H1 (cell line): ENCODE results near the gene LCT. TPM values are rescaled to one million over a fixed set of nuclear protein-coding genes. Genes with fewer than 3 reads are reported as not detected.

Source experiments
- CTCF ChIA-PET: fragments of 300-600 bp; sonication (Branson Sonifier 250); formaldehyde crosslinking; loops from one replicate; lab custom pipeline; 2021; ENCODE audit not compliant: partially characterized antibody; lab: Charles Lee
- POLR2A ChIA-PET: fragments of 300-600 bp; sonication (Branson Sonifier 250); formaldehyde crosslinking; loops from one replicate; lab custom pipeline; 2021; ENCODE audit warnings: inconsistent platforms; ENCODE audit not compliant: partially characterized antibody; lab: Charles Lee
- DNase-seq, 2 experiments: peaks; one replicate each; pipeline versions ENCODE4 v3.0.0 to v3.0.0-alpha.2; 2010 to 2022; ENCODE audit warnings: low spot score in 2 of 2, low read depth in 1 of 2, mixed read lengths in 1 of 2
- FAIRE-seq: peaks from 2 replicates; lab custom pipeline; 2011; peaks lifted over from hg19 to GRCh38; lab: Jason Lieb, UNC
- H2AFZ ChIP-seq: 2 replicates; pipeline ENCODE4 v1.8.1; 2012; ENCODE audit warnings: low read length, inconsistent platforms
- H2AK5ac ChIP-seq: 2 replicates; pipeline ENCODE4 v1.6.1; 2013; ENCODE audit warnings: low read depth, low read length
- H2BK120ac ChIP-seq: replicated peaks from 2 replicates; pipeline ENCODE3; 2013; ENCODE audit warnings: low read depth, low read length, inconsistent platforms
- H2BK12ac ChIP-seq: 2 replicates; pipeline ENCODE4 v1.6.1; 2013; ENCODE audit warnings: low read depth, low read length
- H2BK15ac ChIP-seq: 2 replicates; pipeline ENCODE4 v1.6.1; 2013; ENCODE audit warnings: low read length
- H2BK20ac ChIP-seq: 2 replicates; pipeline ENCODE4 v1.6.1; 2013; ENCODE audit warnings: low read length
- H2BK5ac ChIP-seq: 2 replicates; pipeline ENCODE4 v1.6.1; 2013; ENCODE audit warnings: low read depth, low read length
- H3K14ac ChIP-seq: 2 replicates; pipeline ENCODE4 v1.6.1; 2013; ENCODE audit warnings: inconsistent platforms; ENCODE audit not compliant: insufficient read length
- H3K18ac ChIP-seq: 2 replicates; pipeline ENCODE4 v1.6.1; 2013; ENCODE audit warnings: low read length; ENCODE audit errors: extremely low read depth
- H3K23ac ChIP-seq: 2 replicates; pipeline ENCODE4 v1.6.1; 2013; ENCODE audit warnings: inconsistent platforms; ENCODE audit not compliant: insufficient read length
- H3K23me2 ChIP-seq: 2 replicates; pipeline ENCODE4 v1.6.1; 2013; ENCODE audit warnings: low read depth, low read length
- H3K27ac ChIP-seq: 2 replicates; pipeline ENCODE4 v1.6.1; 2011; ENCODE audit warnings: low read depth, low read length, inconsistent platforms
- H3K27me3 ChIP-seq, 4 experiments: replicated peaks in 1 of 4; 1 replicate in 1 of 4; 2 replicates in 3 of 4; pipeline versions ENCODE4 v1.6.1 to v1.8.1; 2011 to 2013; ENCODE audit warnings: low read length in 3 of 4, mild to moderate bottlenecking in 3 of 4, inconsistent platforms in 2 of 4, mixed read lengths in 2 of 4, moderate library complexity in 1 of 4; ENCODE audit not compliant: control insufficient read depth in 3 of 4, insufficient read depth in 3 of 4; ENCODE audit errors: extremely low read depth in 1 of 4
- H3K36me3 ChIP-seq, 4 experiments: 2 replicates each; pipeline versions ENCODE4 v1.6.1 to v1.8.1; 2011 to 2013; ENCODE audit warnings: mild to moderate bottlenecking in 4 of 4, low read length in 3 of 4, moderate library complexity in 2 of 4, control low read depth in 1 of 4, inconsistent platforms in 1 of 4; ENCODE audit not compliant: insufficient read depth in 4 of 4, control insufficient read depth in 2 of 4
- H3K4ac ChIP-seq: replicated peaks from 2 replicates; pipeline ENCODE3; 2013; ENCODE audit warnings: low read length, low read depth, mixed read lengths, inconsistent platforms; ENCODE audit not compliant: insufficient read length
- H3K4me1 ChIP-seq, 4 experiments: replicated peaks in 1 of 4; 1 replicate in 1 of 4; 2 replicates in 3 of 4; pipeline versions ENCODE4 v1.6.1 to v1.8.1; 2011 to 2013; ENCODE audit warnings: low read length in 3 of 4, inconsistent platforms in 2 of 4, mixed read lengths in 1 of 4; ENCODE audit not compliant: insufficient read depth in 4 of 4, control insufficient read depth in 3 of 4
- H3K4me2 ChIP-seq, 2 experiments: 2 replicates each; pipeline versions ENCODE4 v1.6.1 to v1.8.1; 2011 to 2013; ENCODE audit warnings: low read depth in 2 of 2, low read length in 2 of 2, control low read depth in 1 of 2, inconsistent platforms in 1 of 2, mild to moderate bottlenecking in 1 of 2; ENCODE audit not compliant: insufficient read depth in 1 of 2
- H3K4me3 ChIP-seq, 4 experiments: fragments of 200-600, 300-600 bp in 1 of 4; sonication (generic), shearing (Covaris generic), sonication (Bioruptor Twin) in 1 of 4; 2 replicates each; pipeline versions ENCODE4 v1.5.1 to v1.8.1; 2011 to 2016; ENCODE audit warnings: low read length in 4 of 4, low read depth in 3 of 4, control low read depth in 2 of 4, inconsistent platforms in 2 of 4, mild to moderate bottlenecking in 2 of 4, mixed read lengths in 1 of 4, moderate library complexity in 1 of 4; ENCODE audit not compliant: insufficient read depth in 2 of 4; ENCODE audit errors: extremely low read depth in 1 of 4
- H3K56ac ChIP-seq: replicated peaks from 2 replicates; pipeline ENCODE3; 2013; ENCODE audit warnings: low read depth, mild to moderate bottlenecking, mixed read lengths, low read length, inconsistent platforms; ENCODE audit not compliant: insufficient read length
- H3K79me1 ChIP-seq: 2 replicates; pipeline ENCODE4 v1.6.1; 2013; ENCODE audit warnings: low read depth, low read length, control low read depth
- H3K79me2 ChIP-seq, 2 experiments: 2 replicates each; pipeline versions ENCODE4 v1.6.1 to v1.8.1; 2012 to 2013; ENCODE audit warnings: low read length in 2 of 2, mild to moderate bottlenecking in 2 of 2, inconsistent platforms in 1 of 2; ENCODE audit not compliant: insufficient read depth in 2 of 2, control insufficient read depth in 1 of 2
- H3K9ac ChIP-seq, 4 experiments: replicated peaks in 1 of 4; 1 replicate in 1 of 4; 2 replicates in 3 of 4; pipeline versions ENCODE4 v1.6.1 to v1.8.1; 2011 to 2013; ENCODE audit warnings: low read depth in 3 of 4, low read length in 3 of 4, control low read depth in 2 of 4, mild to moderate bottlenecking in 2 of 4, moderate library complexity in 2 of 4, inconsistent platforms in 1 of 4; ENCODE audit errors: extremely low read depth in 1 of 4
- H3K9me3 ChIP-seq, 2 experiments: 2 replicates each; pipeline versions ENCODE4 v1.6.1 to v1.8.1; 2012 to 2013; ENCODE audit warnings: mild to moderate bottlenecking in 2 of 2, moderate library complexity in 2 of 2, control low read depth in 1 of 2, inconsistent platforms in 1 of 2, low read depth in 1 of 2, low read length in 1 of 2, mixed read lengths in 1 of 2; ENCODE audit not compliant: insufficient read depth in 2 of 2
- H4K20me1 ChIP-seq, 2 experiments: replicated peaks in 1 of 2; 2 replicates each; pipeline versions ENCODE3 to v1.8.1; 2011 to 2013; ENCODE audit warnings: inconsistent platforms in 2 of 2, low read length in 2 of 2, mild to moderate bottlenecking in 1 of 2; ENCODE audit not compliant: insufficient read depth in 2 of 2, control insufficient read depth in 1 of 2
- H4K5ac ChIP-seq: 2 replicates; pipeline ENCODE4 v1.6.1; 2013; ENCODE audit warnings: low read length, low read depth, mixed read lengths, inconsistent platforms; ENCODE audit not compliant: insufficient read length
- H4K8ac ChIP-seq: 2 replicates; pipeline ENCODE4 v1.8.0; 2013; ENCODE audit warnings: mild to moderate bottlenecking, moderate library complexity, low read length, inconsistent platforms; ENCODE audit not compliant: insufficient read depth; ENCODE audit errors: extremely low read depth
- H4K91ac ChIP-seq: replicated peaks from 2 replicates; pipeline ENCODE3; 2013; ENCODE audit warnings: low read length, mixed read lengths, inconsistent platforms; ENCODE audit not compliant: insufficient read length
- EGR1 ChIP-seq: IDR thresholded peaks from 2 replicates; pipeline ENCODE4 v1.6.1; 2011; ENCODE audit warnings: low read depth, low read length, borderline replicate concordance
- EZH2 ChIP-seq: fragments of 200-600 bp; sonication (generic); IDR thresholded peaks from 2 replicates; pipeline ENCODE4 v1.7.1; 2012; ENCODE audit warnings: low read depth, mild to moderate bottlenecking, moderate library complexity, low read length, inconsistent platforms; ENCODE audit not compliant: severe bottlenecking
- JUND ChIP-seq: IDR thresholded peaks from 2 replicates; pipeline ENCODE4 v1.6.1; 2011; ENCODE audit warnings: mild to moderate bottlenecking, improper control_type of control experiment, low read length
- KDM1A ChIP-seq: fragments of 200-600, 300-600 bp; sonication (generic); IDR thresholded peaks from 2 replicates; pipeline ENCODE4 v1.7.1; 2016; ENCODE audit warnings: mild to moderate bottlenecking, low read length, borderline replicate concordance
- KDM5A ChIP-seq: fragments of 200-600 bp; IDR thresholded peaks from 2 replicates; pipeline ENCODE4 v1.7.1; 2012; ENCODE audit warnings: mild to moderate bottlenecking, low read length, inconsistent platforms, mixed read lengths
- MAFK ChIP-seq: IDR thresholded peaks from 2 replicates; pipeline ENCODE4 v1.6.1; 2012; ENCODE audit warnings: low read depth, mild to moderate bottlenecking, improper control_type of control experiment, low read length
- POLR2AphosphoS5 ChIP-seq: IDR thresholded peaks from 2 replicates; pipeline ENCODE4 v1.6.1; 2011; ENCODE audit warnings: low read depth, low read length
- POU5F1 ChIP-seq: IDR thresholded peaks from 2 replicates; pipeline ENCODE4 v1.6.1; 2011; ENCODE audit warnings: low read depth, mild to moderate bottlenecking, low read length, moderate library complexity
- RNF2 ChIP-seq: fragments of 200-900, 300-1000 bp; sonication (generic); IDR thresholded peaks from 2 replicates; pipeline ENCODE4 v1.7.1; 2016; ENCODE audit warnings: borderline replicate concordance, low read depth, mild to moderate bottlenecking, antibody characterized with exemption, low read length; ENCODE audit not compliant: poor library complexity, severe bottlenecking; ENCODE audit errors: missing control alignments
- SAP30 ChIP-seq: fragments of 300-600 bp; sonication (generic); IDR thresholded peaks from 2 replicates; pipeline ENCODE4 v1.7.1; 2012; ENCODE audit warnings: low read length, moderate library complexity, mild to moderate bottlenecking, inconsistent platforms; ENCODE audit not compliant: insufficient read depth, insufficient replicate concordance
- TBP ChIP-seq: IDR thresholded peaks from 2 replicates; pipeline ENCODE4 v1.6.1; 2011; ENCODE audit warnings: low read depth, low read length, improper control_type of control experiment
- WGBS, 2 experiments: shearing (Covaris generic) in 1 of 2; methylation state at CpG; one replicate each; pipeline versions ENCODE4 v1.1.6 to v1.1.7; 2013 to 2015; ENCODE audit warnings: low lambda C conversion rate in 2 of 2, mixed read lengths in 2 of 2, inconsistent platforms in 1 of 2, low coverage in 1 of 2, missing lambda C conversion rate in 1 of 2; ENCODE audit not compliant: insufficient replicate concordance in 2 of 2, insufficient coverage in 1 of 2, insufficient read length in 1 of 2; ENCODE audit errors: extremely low coverage in 1 of 2, missing lambda C conversion rate in 1 of 2; 5-methylcytosine and 5-hydroxymethylcytosine counted together
- polyA plus RNA-seq, 7 experiments: library from polyadenylated mRNA; depleted of rRNA in 3 of 7; stranded (reverse) in 5 of 7; unstranded in 2 of 7; fragments of >200 nt in 5 of 7; fragments of 200-250 nt in 2 of 7; gene quantifications; 1 replicate in 5 of 7; 2 replicates in 1 of 7; 4 replicates in 1 of 7; pipeline versions ENCODE4 v1.2.1 to v1.2.3, GENCODE V29; 2011 to 2013; ENCODE audit warnings: missing spikeins in 2 of 7, mixed read lengths in 2 of 7
- total RNA-seq: library from RNA; stranded (reverse); fragmentation: NEBNext Ultra II Directional; extraction: Animal tissue kit (Norgen Biotek cat#: 25700); gene quantifications from 2 replicates; pipeline ENCODE4 v1.2.1, GENCODE V29; 2021
- TF ChIP-seq, protein P1 (sequence below): IDR thresholded peaks from 2 replicates; pipeline ENCODE4 v1.6.1; 2012; ENCODE audit warnings: low read length, inconsistent platforms

LCT gene
- total and polyA plus RNA-seq, 2 of the 8 experiments (the other 6 are each of a cell fraction or from before 2014, with no cell fraction given), result 0.06 TPM; not detected in 1

DNA sequence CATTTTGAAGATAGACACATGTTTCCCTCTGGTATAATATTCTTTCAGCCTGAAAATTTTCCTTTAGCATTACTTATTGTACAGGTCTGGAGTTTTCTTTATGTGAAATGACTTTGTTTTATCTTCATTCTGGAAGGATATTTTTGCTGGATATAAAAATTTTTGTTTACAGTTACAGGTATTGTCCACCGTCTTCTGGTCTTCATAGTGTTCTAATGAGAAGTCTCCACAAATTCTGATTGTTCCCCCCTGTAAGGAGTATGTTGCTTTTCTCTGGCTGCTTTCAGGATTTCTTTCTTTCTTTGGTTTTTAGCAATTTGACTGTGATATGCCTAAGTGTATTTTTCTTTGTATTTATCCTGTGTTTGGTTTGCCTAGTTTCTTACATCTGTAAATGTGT lies 80.3 kb downstream of the LCT start:
- Histone ChIP-seq H2BK120ac (no peak overlapping the region), H3K27me3 (no peaks in the 10 kb centered on the region), H4K8ac (no peak overlapping the region), H3K4me1 (no peaks in the 10 kb centered on the region), H2BK5ac (no peak overlapping the region), H4K91ac (no peak overlapping the region), H3K4me3 (no peak overlapping the region), H3K23me2 (no peaks in the 10 kb centered on the region), H3K23ac (no peak overlapping the region), H3K4me2 (no peak overlapping the region), H4K20me1 (peaks cover 2% of the 10 kb centered on the region in 2 experiments), H3K4ac (no peak overlapping the region), H3K56ac (no peak overlapping the region), H3K79me2 (no peaks in the 10 kb centered on the region), H3K9me3 (no peaks in the 10 kb centered on the region), H3K18ac (no peak overlapping the region), H2BK20ac (no peak overlapping the region), H3K9ac (no peak overlapping the region), H3K14ac (no peak overlapping the region), H2AFZ (no peak overlapping the region), H3K36me3 (peaks cover 8 to 65% (median 38%) of the 10 kb centered on the region in 4 experiments), H3K79me1 (no peaks in the 10 kb centered on the region), H2AK5ac (no peak overlapping the region), H2BK15ac (no peak overlapping the region), H2BK12ac (no peak overlapping the region), H4K5ac (no peak overlapping the region), H3K27ac (no peak overlapping the region)
- 88% methylated on average over 1 of the region's 1 CpG; no CpG with 5 or more reads in 1 of the 2 experiments for whole genome bisulfite sequencing, 2 experiments
- no peak for TF ChIP-seq MAFK
- TF ChIP-seq POLR2AphosphoS5, result no peak
- TF ChIP-seq JUND, result no peak
- TF ChIP-seq KDM1A, result no peak
- no peak for TF ChIP-seq RNF2
- no peak for TF ChIP-seq SAP30
- no peak for TF ChIP-seq POU5F1
- TF ChIP-seq EZH2, result no peak
- TF ChIP-seq, protein P1, sequence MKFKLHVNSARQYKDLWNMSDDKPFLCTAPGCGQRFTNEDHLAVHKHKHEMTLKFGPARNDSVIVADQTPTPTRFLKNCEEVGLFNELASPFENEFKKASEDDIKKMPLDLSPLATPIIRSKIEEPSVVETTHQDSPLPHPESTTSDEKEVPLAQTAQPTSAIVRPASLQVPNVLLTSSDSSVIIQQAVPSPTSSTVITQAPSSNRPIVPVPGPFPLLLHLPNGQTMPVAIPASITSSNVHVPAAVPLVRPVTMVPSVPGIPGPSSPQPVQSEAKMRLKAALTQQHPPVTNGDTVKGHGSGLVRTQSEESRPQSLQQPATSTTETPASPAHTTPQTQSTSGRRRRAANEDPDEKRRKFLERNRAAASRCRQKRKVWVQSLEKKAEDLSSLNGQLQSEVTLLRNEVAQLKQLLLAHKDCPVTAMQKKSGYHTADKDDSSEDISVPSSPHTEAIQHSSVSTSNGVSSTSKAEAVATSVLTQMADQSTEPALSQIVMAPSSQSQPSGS, result no peak
- no peak for TF ChIP-seq TBP
- no peak for TF ChIP-seq KDM5A
- no peak for TF ChIP-seq EGR1
- ChIA-PET POLR2A (interaction anchor here (0.7 to 1.2 kb wide), 4 partner anchors 9 to 119 kb away, joined by 3 read pairs; no protein-coding TSS in a partner anchor), CTCF (interaction anchor here (1.0 to 1.3 kb wide), 4 partner anchors 41 to 88 kb away, joined by 3 to 5 read pairs (median 3); no protein-coding TSS in a partner anchor)
- FAIRE-seq (no peak), DNase-seq (no peak)
